Astrocyte (in vitro differentiated cells and primary cell): ENCODE results near the gene AVPR2. TPM values are rescaled to one million over a fixed set of nuclear protein-coding genes. Genes with fewer than 3 reads are reported as not detected.
A peak's percentile ranks its signal among the peaks of the same experiment; 100 is the strongest.

Experiments
- DNase-seq: peaks from one replicate; pipeline ENCODE4 v3.0.0-alpha.2; 2010; ENCODE audit warnings: low read depth
- FAIRE-seq: peaks from 2 replicates; lab custom pipeline; 2011; peaks lifted over from hg19 to GRCh38; lab: Jason Lieb, UNC
- H2AFZ ChIP-seq: 2 replicates; pipeline ENCODE4 v1.6.0; 2012; ENCODE audit warnings: low read depth, low read length, inconsistent platforms
- H3K27ac ChIP-seq: 2 replicates; pipeline ENCODE4 v1.5.1; 2011; ENCODE audit warnings: low read depth, low read length, inconsistent platforms
- H3K27me3 ChIP-seq: 2 replicates; pipeline ENCODE4 v1.6.0; 2011; ENCODE audit warnings: low read length, inconsistent platforms; ENCODE audit not compliant: insufficient read depth
- H3K36me3 ChIP-seq: 2 replicates; pipeline ENCODE4 v1.5.1; 2011; ENCODE audit warnings: low read length, inconsistent platforms; ENCODE audit not compliant: insufficient read depth
- H3K4me1 ChIP-seq: 2 replicates; pipeline ENCODE4 v1.5.1; 2011; ENCODE audit warnings: low read length, inconsistent platforms; ENCODE audit not compliant: insufficient read depth
- H3K4me2 ChIP-seq: 2 replicates; pipeline ENCODE4 v1.6.0; 2012; ENCODE audit warnings: low read length, inconsistent platforms
- H3K4me3 ChIP-seq: 2 replicates; pipeline ENCODE4 v1.5.1; 2011; ENCODE audit warnings: low read depth, mild to moderate bottlenecking, low read length, inconsistent platforms; ENCODE audit not compliant: insufficient read depth
- H3K79me2 ChIP-seq: 2 replicates; pipeline ENCODE4 v1.6.0; 2012; ENCODE audit warnings: mild to moderate bottlenecking, low read length, inconsistent platforms; ENCODE audit not compliant: insufficient read depth
- H3K9ac ChIP-seq: 2 replicates; pipeline ENCODE4 v1.6.0; 2012; ENCODE audit warnings: mild to moderate bottlenecking, low read length, inconsistent platforms
- H3K9me3 ChIP-seq: 2 replicates; pipeline ENCODE4 v1.5.1; 2012; ENCODE audit warnings: low read depth, mild to moderate bottlenecking, low read length, inconsistent platforms; ENCODE audit not compliant: insufficient read depth
- H4K20me1 ChIP-seq: 2 replicates; pipeline ENCODE4 v1.6.0; 2012; ENCODE audit warnings: low read length, inconsistent platforms; ENCODE audit not compliant: insufficient read depth
- H3K27ac Mint-ChIP-seq: one replicate; pipeline ENCODE4 v1.8.0; 2021; ENCODE audit warnings: mild to moderate bottlenecking, mixed read lengths; ENCODE audit not compliant: unreplicated experiment
- H3K27me3 Mint-ChIP-seq: one replicate; pipeline ENCODE4 v1.8.0; 2021; ENCODE audit warnings: low read depth, mixed read lengths; ENCODE audit not compliant: unreplicated experiment
- H3K36me3 Mint-ChIP-seq: one replicate; pipeline ENCODE4 v1.8.0; 2021; ENCODE audit warnings: low read depth, mixed read lengths; ENCODE audit not compliant: unreplicated experiment
- H3K4me1 Mint-ChIP-seq: one replicate; pipeline ENCODE4 v1.8.0; 2021; ENCODE audit warnings: low read depth, mixed read lengths; ENCODE audit not compliant: unreplicated experiment
- H3K4me3 Mint-ChIP-seq: one replicate; pipeline ENCODE4 v1.8.0; 2021; ENCODE audit warnings: mild to moderate bottlenecking, moderate library complexity, mixed read lengths; ENCODE audit not compliant: unreplicated experiment
- H3K9me3 Mint-ChIP-seq: one replicate; pipeline ENCODE4 v1.8.0; 2021; ENCODE audit warnings: mild to moderate bottlenecking, mixed read lengths; ENCODE audit not compliant: unreplicated experiment
- CTCF ChIP-seq: IDR thresholded peaks from 2 replicates; pipeline ENCODE4 v1.5.1; 2011; ENCODE audit warnings: low read depth, mild to moderate bottlenecking, inconsistent platforms, low read length, moderate library complexity; ENCODE audit not compliant: insufficient read depth
- EZH2 ChIP-seq: IDR thresholded peaks from 2 replicates; pipeline ENCODE4 v1.6.1; 2012; ENCODE audit warnings: mild to moderate bottlenecking, low read length, inconsistent platforms; ENCODE audit not compliant: insufficient read depth
- total RNA-seq: library from RNA; stranded (reverse); gene quantifications from 2 replicates; pipeline ENCODE4 v1.2.1, GENCODE V29; 2021

Gene AVPR2
- total RNA-seq, 1 donor from 2014 or later: not detected

GRCh38 chrX:153901753-153902140, 2.7 kb upstream of the AVPR2 start:
- H3K4me1 Mint-ChIP-seq: peaks cover 11% of the 10 kb centered on the region
- H3K27ac Mint-ChIP-seq: peak overlapping the region; percentile 72
- no peaks in the 10 kb centered on the region for H3K9me3 Mint-ChIP-seq
- Histone ChIP-seq H3K36me3 (no peaks in the 10 kb centered on the region), H3K9me3 (no peaks in the 10 kb centered on the region), H3K27ac (no peak overlapping the region), H4K20me1 (no peaks in the 10 kb centered on the region), H3K4me3 (no peak overlapping the region), H3K4me1 (peaks cover 6% of the 10 kb centered on the region), H3K4me2 (peak overlapping the region; percentile 52), H2AFZ (no peak overlapping the region), H3K9ac (no peak overlapping the region), H3K27me3 (peaks cover 3% of the 10 kb centered on the region), H3K79me2 (no peaks in the 10 kb centered on the region)
- no peak for TF ChIP-seq EZH2
- TF ChIP-seq CTCF: no peak
- H3K27me3 Mint-ChIP-seq: no peaks in the 10 kb centered on the region
- FAIRE-seq: no peak
- H3K36me3 Mint-ChIP-seq: no peaks in the 10 kb centered on the region
- no peak overlapping the region for H3K4me3 Mint-ChIP-seq
- no peak for DNase-seq

- Histone ChIP-seq H3K79me2 (no peaks in the 10 kb centered on the region), H3K27me3 (peaks cover 3% of the 10 kb centered on the region), H3K27ac (no peak overlapping the region), H3K36me3 (no peaks in the 10 kb centered on the region), H3K4me1 (peaks cover 6% of the 10 kb centered on the region), H3K9ac (no peak overlapping the region), H2AFZ (no peak overlapping the region), H3K4me2 (no peak overlapping the region), H3K4me3 (no peak overlapping the region), H4K20me1 (no peaks in the 10 kb centered on the region), H3K9me3 (no peaks in the 10 kb centered on the region)
- H3K4me1 Mint-ChIP-seq: peaks cover 11% of the 10 kb centered on the region
- H3K27me3 Mint-ChIP-seq: no peaks in the 10 kb centered on the region
- FAIRE-seq: no peak
- no peaks in the 10 kb centered on the region for H3K9me3 Mint-ChIP-seq
- no peak overlapping the region for H3K4me3 Mint-ChIP-seq
- no peak overlapping the region for H3K27ac Mint-ChIP-seq
- no peaks in the 10 kb centered on the region for H3K36me3 Mint-ChIP-seq
- no peak for DNase-seq
- TF ChIP-seq EZH2 (no peak), CTCF (no peak)
These were observed 2.1 kb upstream of the AVPR2 start for GRCh38 chrX:153902385-153902784.

- H3K79me2 ChIP-seq: no peaks in the 10 kb centered on the region
- H4K20me1 ChIP-seq: no peaks in the 10 kb centered on the region
- Mint-ChIP-seq H3K4me1 (peaks cover 11% of the 10 kb centered on the region), H3K27ac (no peak overlapping the region), H3K4me3 (no peak overlapping the region), H3K9me3 (no peaks in the 10 kb centered on the region), H3K27me3 (no peaks in the 10 kb centered on the region), H3K36me3 (no peaks in the 10 kb centered on the region)
- H2AFZ ChIP-seq: no peak overlapping the region
- no peak overlapping the region for H3K4me3 ChIP-seq
- no peak overlapping the region for H3K27ac ChIP-seq
- H3K4me2 ChIP-seq: no peak overlapping the region
- TF ChIP-seq CTCF: no peak
- no peak for TF ChIP-seq EZH2
- peaks cover 6% of the 10 kb centered on the region for H3K4me1 ChIP-seq
- no peak overlapping the region for H3K9ac ChIP-seq
- H3K27me3 ChIP-seq: no peaks in the 10 kb centered on the region
- DNase-seq (no peak), FAIRE-seq (no peak)
- H3K36me3 ChIP-seq: no peaks in the 10 kb centered on the region
- no peaks in the 10 kb centered on the region for H3K9me3 ChIP-seq
These were observed 1.1 kb upstream of the AVPR2 start for GRCh38 chrX:153903238-153903980.
